NCI-H2196 (cell line): ENCODE measurements around the gene CHRNB4.
A peak's percentile ranks its signal among the peaks of the same experiment; 100 is the strongest.
"Not testable (repeated sequence)": the region's sequence is repeated elsewhere in the genome, so short reads cannot be mapped to it uniquely, and the experiment has no call there.

ENCODE experiments used
- DNase-seq: peaks from one replicate; lab custom pipeline; 2025; ENCODE audit not compliant: unreplicated experiment; lab: John Stamatoyannopoulos, UW

CHRNB4 gene

GRCh38 chr15:78641102-78641748 is at the start of gene CHRNB4:
CHRNB4 (minus strand) TSS chr15:78641210; CDS start chr15:78641133, 77 bp downstream.
- no peak for DNase-seq

GRCh38 chr15:78689626-78690025 is 48.6 kb upstream of the CHRNB4 start:
- DNase-seq: no peak

GRCh38 chr15:78685925-78686324 is 44.9 kb upstream of the CHRNB4 start:
- DNase-seq: no peak

GRCh38 chr15:78685159-78685921 is 44.3 kb upstream of the CHRNB4 start:
- peak; percentile 23 for DNase-seq

- peak; percentile 4 for DNase-seq
Observed at GRCh38 chr15:78684657-78685056, 43.6 kb upstream of the CHRNB4 start.

- not testable (repeated sequence) for DNase-seq
Observed at GRCh38 chr15:78683599-78683998, 42.6 kb upstream of the CHRNB4 start.

- no peak for DNase-seq
Observed at GRCh38 chr15:78682693-78683410, 41.8 kb upstream of the CHRNB4 start.

GRCh38 chr15:78682004-78682651 is 41.1 kb upstream of the CHRNB4 start:
- no peak for DNase-seq

- no peak for DNase-seq
Observed at GRCh38 chr15:78681281-78682003, 40.4 kb upstream of the CHRNB4 start.

- no peak for DNase-seq
Observed at GRCh38 chr15:78680431-78681075, 39.5 kb upstream of the CHRNB4 start.

- DNase-seq: no peak
Observed at GRCh38 chr15:78679089-78679511, 38.1 kb upstream of the CHRNB4 start.

- no peak for DNase-seq
Observed at GRCh38 chr15:78676424-78677110, 35.6 kb upstream of the CHRNB4 start.

- no peak for DNase-seq
Observed at GRCh38 chr15:78675617-78676360, 34.8 kb upstream of the CHRNB4 start.

GRCh38 chr15:78675206-78675605 is 34.2 kb upstream of the CHRNB4 start:
- DNase-seq: no peak

- DNase-seq: no peak
Observed at GRCh38 chr15:78673917-78674444, 33.0 kb upstream of the CHRNB4 start.

GRCh38 chr15:78673476-78673875 is 32.5 kb upstream of the CHRNB4 start:
- DNase-seq: no peak

- no peak for DNase-seq
Observed at GRCh38 chr15:78672285-78673014, 31.4 kb upstream of the CHRNB4 start.

- no peak for DNase-seq
Observed at GRCh38 chr15:78671626-78672211, 30.7 kb upstream of the CHRNB4 start.
